ENCODE data around the gene PDE5A. TPM values are rescaled to one million over a fixed set of nuclear protein-coding genes. Genes with fewer than 3 reads are reported as not detected.

PDE5A gene
- total and polyA plus RNA-seq, 4 donors, result 3.8 to 121 (median 16.9) TPM

DNA sequence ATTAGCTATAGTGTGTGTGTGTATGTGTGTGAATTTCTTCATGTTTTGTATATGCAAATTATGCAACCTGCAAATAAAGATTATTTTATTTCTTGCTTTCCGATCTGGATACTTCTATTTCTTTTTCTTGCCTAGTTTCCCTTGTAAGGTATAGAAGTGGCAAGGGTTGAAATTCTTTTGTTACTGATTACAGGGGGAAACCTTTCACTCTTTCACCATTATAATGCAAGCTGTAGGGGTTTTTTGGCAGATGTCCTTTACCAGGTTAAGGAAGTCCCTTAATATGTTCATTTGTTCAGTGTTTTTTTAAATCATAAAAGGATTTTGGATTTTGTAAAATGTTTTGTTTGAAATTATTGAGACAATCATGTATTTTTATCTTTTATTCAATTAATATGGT is 44.3 kb upstream of the PDE5A start:
- no peak for ATAC-seq (ENCODE audit: insufficient read depth, low FRiP score)
- Histone ChIP-seq H3K4me1 (ENCODE audit: control insufficient read depth in 5 of 5, insufficient read depth in 5 of 5, low read length in 5 of 5) (peaks cover 0 to 9% (median 0%) of the 10 kb centered on the region in 5 donors), H3K9me3 (ENCODE audit: control insufficient read depth in 4 of 4, insufficient read depth in 3 of 4, low read length in 3 of 4) (no peaks in the 10 kb centered on the region), H3K27me3 (ENCODE audit: control insufficient read depth in 3 of 3, insufficient read depth in 3 of 3, low read length in 2 of 3) (no peaks in the 10 kb centered on the region), H3K27ac (ENCODE audit: low read depth in 1 of 2, low read length in 1 of 2) (no peak overlapping the region), H3K4me3 (no peak overlapping the region), H3K36me3 (ENCODE audit: control insufficient read depth in 4 of 4, insufficient read depth in 4 of 4, low read length in 4 of 4) (no peaks in the 10 kb centered on the region), H3K9ac (ENCODE audit: insufficient read depth in 1 of 2, low read length in 2 of 2) (no peak overlapping the region)
- TF ChIP-seq, protein P1, sequence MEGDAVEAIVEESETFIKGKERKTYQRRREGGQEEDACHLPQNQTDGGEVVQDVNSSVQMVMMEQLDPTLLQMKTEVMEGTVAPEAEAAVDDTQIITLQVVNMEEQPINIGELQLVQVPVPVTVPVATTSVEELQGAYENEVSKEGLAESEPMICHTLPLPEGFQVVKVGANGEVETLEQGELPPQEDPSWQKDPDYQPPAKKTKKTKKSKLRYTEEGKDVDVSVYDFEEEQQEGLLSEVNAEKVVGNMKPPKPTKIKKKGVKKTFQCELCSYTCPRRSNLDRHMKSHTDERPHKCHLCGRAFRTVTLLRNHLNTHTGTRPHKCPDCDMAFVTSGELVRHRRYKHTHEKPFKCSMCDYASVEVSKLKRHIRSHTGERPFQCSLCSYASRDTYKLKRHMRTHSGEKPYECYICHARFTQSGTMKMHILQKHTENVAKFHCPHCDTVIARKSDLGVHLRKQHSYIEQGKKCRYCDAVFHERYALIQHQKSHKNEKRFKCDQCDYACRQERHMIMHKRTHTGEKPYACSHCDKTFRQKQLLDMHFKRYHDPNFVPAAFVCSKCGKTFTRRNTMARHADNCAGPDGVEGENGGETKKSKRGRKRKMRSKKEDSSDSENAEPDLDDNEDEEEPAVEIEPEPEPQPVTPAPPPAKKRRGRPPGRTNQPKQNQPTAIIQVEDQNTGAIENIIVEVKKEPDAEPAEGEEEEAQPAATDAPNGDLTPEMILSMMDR (IDR thresholded peaks at IDR 0.05; ENCODE audit: control extremely low read depth, extremely low read depth), result no peak
- no peak for DNase-seq
- 91 to 94% methylated on average over 1 of the region's 1 CpG for WGBS, 2 donors

DNA sequence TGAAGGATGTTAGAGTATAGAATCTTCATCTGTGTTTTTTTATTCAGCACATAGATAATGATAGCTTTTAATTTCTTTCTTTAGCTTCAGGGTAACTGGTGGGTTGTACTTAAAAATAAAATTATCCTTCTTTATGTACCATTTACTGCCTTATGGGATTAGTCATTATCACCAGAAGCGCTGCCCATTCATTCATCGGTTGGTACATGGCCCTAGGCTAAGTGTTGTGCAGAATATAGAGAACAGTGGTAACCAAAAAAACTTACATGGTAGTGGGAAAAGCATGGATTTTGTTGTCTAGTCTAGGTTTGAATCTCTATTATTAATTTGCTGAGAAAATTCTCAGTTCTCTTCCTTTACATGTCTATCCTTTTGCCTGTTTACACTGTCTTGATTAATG is 43.5 kb upstream of the PDE5A start:
- Histone ChIP-seq H3K27ac (ENCODE audit: low read depth in 1 of 2, low read length in 1 of 2) (no peak overlapping the region), H3K36me3 (ENCODE audit: control insufficient read depth in 4 of 4, insufficient read depth in 4 of 4, low read length in 4 of 4) (no peaks in the 10 kb centered on the region), H3K4me3 (no peak overlapping the region), H3K9ac (ENCODE audit: insufficient read depth in 1 of 2, low read length in 2 of 2) (no peak overlapping the region), H3K9me3 (ENCODE audit: control insufficient read depth in 4 of 4, insufficient read depth in 3 of 4, low read length in 3 of 4) (no peaks in the 10 kb centered on the region), H3K4me1 (ENCODE audit: control insufficient read depth in 5 of 5, insufficient read depth in 5 of 5, low read length in 5 of 5) (peaks cover 0 to 13% (median 0%) of the 10 kb centered on the region in 5 donors), H3K27me3 (ENCODE audit: control insufficient read depth in 3 of 3, insufficient read depth in 3 of 3, low read length in 2 of 3) (no peaks in the 10 kb centered on the region)
- 93 to 99% methylated on average over 2 of the region's 2 CpGs for WGBS, 2 donors
- DNase-seq, result no peak
- TF ChIP-seq, protein P1 (IDR thresholded peaks at IDR 0.05; ENCODE audit: control extremely low read depth, extremely low read depth), result no peak
- ATAC-seq (ENCODE audit: insufficient read depth, low FRiP score), result no peak

DNA sequence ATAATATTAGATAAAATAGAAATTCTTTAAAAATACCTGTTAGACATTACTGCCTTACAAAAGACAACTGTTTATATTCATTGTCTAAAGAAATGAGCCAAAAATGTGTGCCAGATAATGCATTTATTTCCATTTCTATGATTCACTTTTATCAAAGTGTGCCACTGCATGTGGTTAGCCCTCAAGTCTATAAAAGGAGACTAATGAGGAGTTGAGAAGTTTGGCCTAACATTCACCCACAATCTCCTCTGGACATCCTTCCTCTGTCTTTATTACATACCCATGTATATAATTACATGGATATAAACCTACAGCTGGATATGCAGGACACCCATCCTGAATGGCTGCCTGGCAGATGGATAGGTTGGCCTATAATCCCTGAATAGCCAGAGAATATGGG is 42.6 kb upstream of the PDE5A start:
- no peak for DNase-seq
- H3K4me3 ChIP-seq, result no peak overlapping the region
- H3K36me3 ChIP-seq (ENCODE audit: control insufficient read depth in 4 of 4, insufficient read depth in 4 of 4, low read length in 4 of 4), result no peaks in the 10 kb centered on the region
- no peak for ATAC-seq (ENCODE audit: insufficient read depth, low FRiP score)
- H3K4me1 ChIP-seq (ENCODE audit: control insufficient read depth in 5 of 5, insufficient read depth in 5 of 5, low read length in 5 of 5), result peaks cover 0 to 18% (median 0%) of the 10 kb centered on the region in 5 donors
- no peaks in the 10 kb centered on the region for H3K9me3 ChIP-seq (ENCODE audit: control insufficient read depth in 4 of 4, insufficient read depth in 3 of 4, low read length in 3 of 4)
- no peaks in the 10 kb centered on the region for H3K27me3 ChIP-seq (ENCODE audit: control insufficient read depth in 3 of 3, insufficient read depth in 3 of 3, low read length in 2 of 3)
- TF ChIP-seq, protein P1 (IDR thresholded peaks at IDR 0.05; ENCODE audit: control extremely low read depth, extremely low read depth), result no peak
- H3K27ac ChIP-seq (ENCODE audit: low read depth in 1 of 2, low read length in 1 of 2), result no peak overlapping the region
- H3K9ac ChIP-seq (ENCODE audit: insufficient read depth in 1 of 2, low read length in 2 of 2), result no peak overlapping the region

DNA sequence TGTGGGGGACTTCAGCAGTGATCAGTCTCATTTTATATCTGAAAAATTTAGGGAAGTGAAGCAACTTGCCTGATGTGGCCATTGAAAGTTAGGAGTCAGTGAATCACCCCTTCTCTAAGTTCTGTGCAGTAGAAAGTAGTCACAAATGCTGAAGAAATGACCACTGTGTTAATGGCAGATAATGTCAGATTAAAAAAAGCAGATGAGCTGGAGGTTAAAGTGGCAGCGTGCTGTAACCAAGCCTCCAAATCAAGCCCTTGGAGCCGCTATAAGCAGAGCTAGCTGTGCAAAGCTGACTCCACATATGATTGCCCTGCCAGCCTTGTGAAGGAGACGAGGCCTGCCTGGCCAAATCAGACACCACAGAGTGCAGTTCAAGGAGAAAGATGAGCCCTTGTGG is 39.2 kb upstream of the PDE5A start:
- 92 to 94% methylated on average over 3 of the region's 3 CpGs for WGBS, 2 donors
- peaks cover 0 to 31% (median 3%) of the 10 kb centered on the region in 5 donors for H3K4me1 ChIP-seq (ENCODE audit: control insufficient read depth in 5 of 5, insufficient read depth in 5 of 5, low read length in 5 of 5)
- ATAC-seq (ENCODE audit: insufficient read depth, low FRiP score) (no peak), DNase-seq (no peak)
- H3K9me3 ChIP-seq (ENCODE audit: control insufficient read depth in 4 of 4, insufficient read depth in 3 of 4, low read length in 3 of 4), result no peaks in the 10 kb centered on the region
- H3K27me3 ChIP-seq (ENCODE audit: control insufficient read depth in 3 of 3, insufficient read depth in 3 of 3, low read length in 2 of 3), result no peaks in the 10 kb centered on the region
- TF ChIP-seq, protein P1 (IDR thresholded peaks at IDR 0.05; ENCODE audit: control extremely low read depth, extremely low read depth), result no peak
- no peaks in the 10 kb centered on the region for H3K36me3 ChIP-seq (ENCODE audit: control insufficient read depth in 4 of 4, insufficient read depth in 4 of 4, low read length in 4 of 4)
- H3K27ac ChIP-seq (ENCODE audit: low read depth in 1 of 2, low read length in 1 of 2), result peak overlapping the region in 1 of 2 donors; percentile 10
- no peak overlapping the region for H3K4me3 ChIP-seq
- no peak overlapping the region for H3K9ac ChIP-seq (ENCODE audit: insufficient read depth in 1 of 2, low read length in 2 of 2)

Data from lung (tissue), 12 donors.